ENCODE data around the gene FMN1.

The FMN1 gene

GRCh38 chr15:32722136-32722535 lies 472.4 kb downstream of the FMN1 start:
- DNase-seq (ENCODE audit: insufficient read length, low spot score) (no peak), FAIRE-seq (no peak)
- TF ChIP-seq POLR2A (IDR thresholded peaks at IDR 0.05; ENCODE audit: low read depth, low read length): no peak

GRCh38 chr15:32721596-32721995 lies 472.9 kb downstream of the FMN1 start:
- TF ChIP-seq POLR2A (IDR thresholded peaks at IDR 0.05; ENCODE audit: low read depth, low read length): no peak
- DNase-seq (ENCODE audit: insufficient read length, low spot score) (no peak), FAIRE-seq (no peak)

DNA sequence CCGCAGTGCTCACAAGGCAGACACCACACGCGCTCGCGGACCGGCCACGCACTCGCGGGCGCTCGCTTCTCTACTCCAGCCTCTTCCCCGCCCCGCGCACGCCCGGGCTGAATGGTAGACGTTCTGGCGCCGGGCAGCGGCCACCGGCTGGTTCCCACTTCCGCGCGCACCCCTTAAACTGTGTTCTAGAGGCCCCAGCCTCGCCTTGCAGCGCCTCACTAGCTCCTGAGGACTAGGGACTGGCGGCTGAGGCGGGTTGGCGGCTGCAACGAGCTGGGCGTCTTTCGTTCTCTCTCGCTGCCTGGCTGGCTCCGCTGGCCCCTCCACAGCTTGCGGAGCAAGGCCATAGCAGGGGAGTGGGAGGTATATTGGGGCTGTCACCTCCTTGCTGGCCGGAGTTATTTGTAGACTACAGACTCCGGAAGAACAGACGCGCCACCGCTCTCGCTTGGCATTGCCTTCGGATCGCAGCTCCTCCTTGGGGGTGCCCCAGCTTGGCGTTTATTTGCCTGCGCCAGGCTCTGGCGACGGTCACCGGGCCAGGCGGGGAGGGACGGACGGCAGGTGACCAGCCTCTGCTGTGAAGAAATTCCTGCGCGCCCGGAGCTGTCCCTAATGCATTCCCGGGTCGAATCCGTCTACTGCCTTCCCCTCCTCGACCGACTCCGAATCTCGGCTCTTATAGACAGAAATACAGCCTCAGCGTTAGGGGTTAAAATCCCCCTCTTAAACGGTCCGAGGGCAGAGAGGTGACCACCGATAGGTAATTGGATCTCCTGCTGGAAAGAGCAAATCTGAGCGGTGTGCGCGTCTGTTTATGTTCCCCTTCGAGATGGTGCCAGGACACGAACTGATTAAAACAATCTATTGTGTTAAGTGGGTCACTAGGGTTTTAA lies 475.4 kb downstream of the FMN1 start:
- no peak for DNase-seq (ENCODE audit: insufficient read length, low spot score)
- no peak for TF ChIP-seq POLR2A (IDR thresholded peaks at IDR 0.05; ENCODE audit: low read depth, low read length)
- no peak for FAIRE-seq

DNA sequence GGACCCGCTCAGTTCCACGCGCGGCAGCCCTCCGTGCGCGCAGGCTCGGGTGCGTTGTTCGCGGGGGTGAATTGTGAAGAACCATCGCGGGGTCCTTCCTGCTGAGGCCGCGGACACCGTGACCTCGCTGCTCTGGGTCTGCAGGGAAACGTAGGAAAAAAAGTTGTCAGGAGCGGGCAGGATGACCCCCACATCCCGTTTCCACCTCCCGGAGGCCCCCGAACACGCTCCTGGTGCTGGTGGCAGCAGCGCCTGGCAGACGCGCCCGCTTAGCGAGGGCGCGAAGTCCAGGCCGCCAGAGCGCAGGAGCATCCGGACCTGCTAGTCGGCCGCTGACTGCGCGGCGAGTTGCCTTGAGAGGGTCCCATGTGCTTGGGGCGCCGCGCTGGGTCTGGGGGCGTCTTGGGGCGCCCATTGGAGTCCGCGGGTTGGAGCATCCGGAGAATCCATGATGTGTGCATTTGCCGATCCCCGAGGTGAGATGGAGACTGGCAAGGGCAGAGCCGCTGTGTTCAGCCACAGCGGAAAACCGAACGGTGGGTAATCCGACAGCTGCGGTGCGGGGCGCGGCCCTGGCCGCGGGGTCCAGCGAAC lies 476.2 kb downstream of the FMN1 start:
- FAIRE-seq: no peak
- DNase-seq (ENCODE audit: insufficient read length, low spot score): no peak
- TF ChIP-seq POLR2A (IDR thresholded peaks at IDR 0.05; ENCODE audit: low read depth, low read length): no peak

DNA sequence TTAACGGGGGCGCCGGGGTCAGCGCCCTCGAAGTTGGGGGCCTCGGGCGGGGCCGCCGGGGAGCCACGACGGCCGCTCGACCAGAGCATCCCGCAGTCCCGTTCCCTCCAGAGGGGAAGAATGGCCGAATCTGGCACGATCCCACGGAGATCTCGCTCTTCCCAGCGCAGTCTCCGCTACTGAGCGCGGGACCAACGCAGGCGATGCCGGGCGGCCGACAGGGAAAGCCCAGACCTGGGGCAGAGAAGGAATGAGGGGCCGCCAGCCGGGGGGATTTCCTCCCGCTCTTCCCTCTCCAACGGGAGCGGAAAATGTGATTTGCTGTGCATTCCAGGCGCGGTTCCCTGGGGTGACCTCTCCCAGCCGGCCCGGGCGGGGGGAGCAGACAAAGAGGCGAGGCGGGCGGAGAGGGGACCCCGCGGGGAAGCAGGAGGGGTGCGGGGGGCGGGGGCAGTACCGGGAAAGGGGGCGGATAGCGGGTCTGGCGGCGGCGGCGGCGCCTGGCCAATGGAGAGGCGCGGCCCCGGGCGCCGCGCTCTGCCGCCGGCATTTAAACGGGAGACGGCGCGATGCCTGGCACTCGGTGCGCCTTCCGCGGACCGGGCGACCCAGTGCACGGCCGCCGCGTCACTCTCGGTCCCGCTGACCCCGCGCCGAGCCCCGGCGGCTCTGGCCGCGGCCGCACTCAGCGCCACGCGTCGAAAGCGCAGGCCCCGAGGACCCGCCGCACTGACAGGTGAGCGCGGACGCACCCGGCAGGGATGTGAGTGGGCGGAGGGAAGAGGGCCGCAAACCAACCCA lies 476.9 kb downstream of the FMN1 start, which contains the start of gene GREM1:
Gene GREM1 (plus strand): TSS at position 579 of the 801 bp plus-strand sequence. CDS start 12,687 bp downstream, outside the sequence.
- DNase-seq (ENCODE audit: insufficient read length, low spot score): no peak
- no peak for FAIRE-seq
- no peak for TF ChIP-seq POLR2A (IDR thresholded peaks at IDR 0.05; ENCODE audit: low read depth, low read length)

- no peak for FAIRE-seq
- DNase-seq (ENCODE audit: insufficient read length, low spot score): no peak
- TF ChIP-seq POLR2A (IDR thresholded peaks at IDR 0.05; ENCODE audit: low read depth, low read length): no peak
Measured at GRCh38 chr15:32716915-32717425, 477.5 kb downstream of the FMN1 start.

DNA sequence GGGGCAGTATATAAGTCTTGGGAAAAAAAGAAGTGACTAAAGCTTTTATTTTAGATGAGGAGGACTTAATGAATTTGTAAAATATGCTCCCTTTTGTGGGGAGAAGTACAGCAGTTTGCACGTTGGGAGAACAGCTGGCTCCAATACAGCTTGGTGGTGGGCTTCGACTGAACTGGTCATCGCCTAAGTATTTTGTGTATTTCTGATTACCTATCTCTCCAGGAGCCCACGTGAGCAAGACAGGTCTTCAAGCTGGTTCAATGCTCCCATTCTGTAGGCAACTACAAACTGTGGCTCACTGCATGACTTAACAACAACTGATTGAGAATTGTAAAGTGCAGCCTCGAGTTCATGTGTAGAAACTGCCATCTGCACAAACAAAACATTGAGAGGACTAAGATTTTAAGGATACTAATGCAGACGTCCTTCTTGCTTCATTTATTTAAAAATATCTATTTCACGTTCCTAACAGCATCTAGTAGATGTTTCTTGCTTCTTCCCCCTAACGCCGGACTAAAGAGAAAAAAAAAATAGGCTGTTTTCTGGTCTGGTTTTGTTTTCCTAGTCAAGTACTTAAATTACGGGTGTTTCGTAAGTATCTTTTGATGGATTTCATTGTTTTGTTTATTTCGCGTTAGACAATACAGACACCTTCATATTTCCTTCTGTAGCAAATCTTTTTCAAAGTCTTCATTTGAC lies 478.1 kb downstream of the FMN1 start:
- no peak for TF ChIP-seq POLR2A (IDR thresholded peaks at IDR 0.05; ENCODE audit: low read depth, low read length)
- no peak for DNase-seq (ENCODE audit: insufficient read length, low spot score)
- no peak for FAIRE-seq
